ENCODE results near the gene ZNF26. TPM values are rescaled to one million over a fixed set of nuclear protein-coding genes. Genes with fewer than 3 reads are reported as not detected.
A peak's percentile ranks its signal among the peaks of the same experiment; 100 is the strongest.
"Not testable (repeated sequence)": the region's sequence is repeated elsewhere in the genome, so short reads cannot be mapped to it uniquely, and the experiment has no call there.

Gene ZNF26
- total RNA-seq, 2 donors from 2014 or later = 15.6 to 17.7 TPM

DNA sequence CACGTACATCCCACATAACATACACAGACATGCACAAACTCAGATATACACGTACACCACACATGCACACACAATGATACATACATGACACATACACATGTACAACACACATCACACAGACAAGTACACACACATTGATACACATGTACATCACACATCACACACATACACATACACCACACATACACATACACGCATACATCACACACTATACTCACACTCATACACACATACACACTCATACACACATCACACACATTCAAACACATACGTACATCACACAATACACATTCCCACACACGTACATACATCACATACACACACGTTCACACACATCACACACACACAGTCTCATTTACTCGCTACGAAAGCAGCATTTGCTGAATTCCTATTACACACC is 34.5 kb upstream of the ZNF26 start:
- no peak for ATAC-seq (replicated peaks)

DNA sequence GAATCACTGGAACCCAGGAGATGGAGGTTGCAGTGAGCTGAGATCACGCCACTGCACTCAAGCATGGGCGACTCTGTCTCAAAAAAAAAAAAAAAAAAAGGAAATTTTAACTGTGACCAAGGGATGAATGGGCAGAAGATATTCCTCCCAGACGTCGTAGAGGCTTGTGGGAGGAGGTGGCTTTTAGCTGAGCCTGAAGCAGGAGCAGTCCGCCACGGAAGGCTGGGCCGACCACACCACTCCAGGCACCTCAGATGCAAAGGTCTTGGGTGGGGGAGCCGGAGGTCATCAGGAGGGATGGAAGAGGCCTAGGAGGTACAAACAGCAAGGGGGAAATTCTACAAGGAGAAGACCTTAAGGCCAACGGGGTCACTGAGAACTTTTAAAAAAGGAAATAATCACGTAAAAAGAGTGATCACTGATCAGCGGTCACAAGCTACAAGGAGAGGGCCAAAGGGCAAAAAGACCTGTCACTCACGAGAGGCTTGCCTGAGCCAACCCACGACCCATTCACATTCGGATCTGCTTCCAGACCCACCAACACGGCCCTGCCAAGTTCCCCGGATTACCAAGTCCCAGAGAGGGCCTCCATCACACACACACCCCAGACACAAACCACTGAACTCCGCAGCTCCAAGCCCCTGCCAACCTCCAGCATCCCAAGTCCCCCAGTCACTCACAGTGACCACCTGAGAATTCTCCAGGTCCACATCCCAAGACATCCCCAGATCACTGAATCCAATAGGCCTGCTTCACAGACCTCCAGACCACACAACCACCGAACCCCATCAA is 33.6 kb upstream of the ZNF26 start:
- peaks cover 30% of the 10 kb centered on the region for H3K36me3 Mint-ChIP-seq (ENCODE audit: low read depth)
- peaks cover 11% of the 10 kb centered on the region for H3K9me3 Mint-ChIP-seq

More for the DNA sequence above, 34.5 kb upstream of the ZNF26 start:
- no peaks in the 10 kb centered on the region for H3K27me3 Mint-ChIP-seq
- H3K4me1 Mint-ChIP-seq = peaks cover 17% of the 10 kb centered on the region
- H3K36me3 Mint-ChIP-seq (ENCODE audit: low read depth) = peaks cover 33% of the 10 kb centered on the region
- no peak overlapping the region for H3K4me3 Mint-ChIP-seq
- peaks cover 11% of the 10 kb centered on the region for H3K9me3 Mint-ChIP-seq
- no peak overlapping the region for H3K27ac Mint-ChIP-seq

DNA sequence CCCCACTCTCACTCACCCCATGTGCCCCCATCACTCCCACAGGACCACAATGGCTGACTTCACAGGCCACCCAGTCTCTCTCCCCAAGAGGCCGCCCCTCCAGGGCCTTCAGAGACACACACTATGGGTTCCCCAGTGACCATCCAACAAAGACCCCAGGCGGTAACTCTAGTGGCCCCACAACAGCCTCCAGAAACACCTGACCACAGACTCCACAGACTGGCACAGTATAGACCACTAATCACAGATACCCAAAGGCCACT is 33.1 kb upstream of the ZNF26 start:
- Mint-ChIP-seq H3K36me3 (ENCODE audit: low read depth) (peaks cover 25% of the 10 kb centered on the region), H3K4me1 (peaks cover 19% of the 10 kb centered on the region), H3K4me3 (no peak overlapping the region), H3K27me3 (no peaks in the 10 kb centered on the region), H3K27ac (no peak overlapping the region), H3K9me3 (peaks cover 11% of the 10 kb centered on the region)
- no peak for ATAC-seq (replicated peaks)

More for the DNA sequence above, 33.6 kb upstream of the ZNF26 start:
- H3K4me1 Mint-ChIP-seq = peaks cover 19% of the 10 kb centered on the region
- H3K27ac Mint-ChIP-seq = no peak overlapping the region
- H3K27me3 Mint-ChIP-seq = no peaks in the 10 kb centered on the region
- ATAC-seq (replicated peaks) = no peak
- H3K4me3 Mint-ChIP-seq = no peak overlapping the region

DNA sequence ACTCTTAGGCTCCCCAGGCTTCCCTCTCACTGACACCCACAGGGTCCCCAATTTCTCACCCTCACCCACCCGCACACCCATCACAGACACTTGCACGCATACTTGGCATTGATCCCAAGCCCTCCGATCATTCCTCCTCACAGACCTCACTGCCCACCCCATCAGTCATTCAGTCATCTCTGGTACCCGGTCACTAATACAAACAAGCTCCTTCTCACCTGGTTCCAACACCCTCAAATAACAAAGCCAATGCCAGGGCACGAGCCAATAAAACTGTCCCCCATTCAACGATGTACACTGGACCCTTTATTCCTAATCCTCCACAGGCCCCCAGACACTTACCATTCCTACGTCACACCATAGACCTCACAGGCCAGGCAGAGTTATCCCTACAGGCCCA is 32.4 kb upstream of the ZNF26 start:
- H3K4me3 Mint-ChIP-seq = no peak overlapping the region
- peaks cover 19% of the 10 kb centered on the region for H3K4me1 Mint-ChIP-seq
- peaks cover 11% of the 10 kb centered on the region for H3K9me3 Mint-ChIP-seq
- H3K36me3 Mint-ChIP-seq (ENCODE audit: low read depth) = peaks cover 18% of the 10 kb centered on the region
- no peak overlapping the region for H3K27ac Mint-ChIP-seq
- no peaks in the 10 kb centered on the region for H3K27me3 Mint-ChIP-seq
- no peak for ATAC-seq (replicated peaks)

GRCh38 chr12:132954471-132955048 is 31.6 kb upstream of the ZNF26 start:
- H3K4me3 Mint-ChIP-seq = peak overlapping the region; percentile 96
- peaks cover 19% of the 10 kb centered on the region for H3K4me1 Mint-ChIP-seq
- no peaks in the 10 kb centered on the region for H3K27me3 Mint-ChIP-seq
- no peak for ATAC-seq (replicated peaks)
- peaks cover 10% of the 10 kb centered on the region for H3K36me3 Mint-ChIP-seq (ENCODE audit: low read depth)
- H3K27ac Mint-ChIP-seq = peak overlapping the region; percentile 94
- H3K9me3 Mint-ChIP-seq = peaks cover 9% of the 10 kb centered on the region

DNA sequence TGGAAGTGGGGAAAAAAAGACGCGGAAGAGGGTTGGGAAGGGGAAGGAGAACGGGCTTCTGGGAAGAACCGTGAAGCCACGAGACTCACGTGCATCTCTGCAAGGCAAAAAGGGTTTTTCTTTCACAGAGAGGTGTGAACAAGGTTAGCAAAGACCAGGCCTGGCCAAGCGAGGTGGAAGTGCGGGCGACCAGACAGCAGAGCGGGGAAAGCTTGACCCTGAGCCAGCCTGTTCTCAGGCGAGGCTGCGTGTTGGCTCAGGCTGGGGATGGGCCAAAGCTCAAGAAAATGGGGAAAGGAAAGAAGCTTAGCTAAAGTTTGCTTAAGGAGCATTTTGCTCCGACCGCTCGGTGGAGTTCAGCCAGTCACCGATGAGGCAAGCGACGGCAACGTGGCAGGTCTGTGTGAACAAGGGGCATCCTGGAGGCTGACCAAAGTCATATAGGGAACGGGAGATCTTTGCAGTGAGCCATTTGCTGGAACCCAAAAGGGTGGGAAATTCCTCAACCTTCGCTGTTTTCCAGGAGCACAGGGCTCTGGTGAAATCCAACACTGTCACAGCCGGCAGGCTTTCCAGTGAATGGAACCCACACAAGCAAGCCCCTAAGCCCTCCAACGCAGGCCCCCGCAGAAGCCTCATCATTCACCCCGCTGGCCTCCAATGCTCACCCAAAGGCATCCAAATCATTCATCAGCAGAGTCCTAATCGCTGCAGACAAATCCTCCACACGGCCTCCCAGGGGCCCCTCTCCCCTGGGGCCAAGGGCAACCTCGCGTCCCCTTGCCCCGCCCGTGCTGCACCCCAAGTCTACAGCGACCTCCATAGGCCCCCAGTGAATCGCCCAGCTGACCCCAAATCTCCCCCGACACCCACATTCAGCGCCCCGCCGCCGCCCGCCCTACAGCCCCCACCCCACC is 30.8 kb upstream of the ZNF26 start:
- no peaks in the 10 kb centered on the region for H3K27me3 Mint-ChIP-seq
- peaks cover 9% of the 10 kb centered on the region for H3K36me3 Mint-ChIP-seq (ENCODE audit: low read depth)
- peak overlapping the region; percentile 94 for H3K27ac Mint-ChIP-seq
- peaks cover 8% of the 10 kb centered on the region for H3K9me3 Mint-ChIP-seq
- peak; percentile 50 for ATAC-seq (replicated peaks)
- H3K4me1 Mint-ChIP-seq = peaks cover 19% of the 10 kb centered on the region
- H3K4me3 Mint-ChIP-seq = peak overlapping the region; percentile 96

DNA sequence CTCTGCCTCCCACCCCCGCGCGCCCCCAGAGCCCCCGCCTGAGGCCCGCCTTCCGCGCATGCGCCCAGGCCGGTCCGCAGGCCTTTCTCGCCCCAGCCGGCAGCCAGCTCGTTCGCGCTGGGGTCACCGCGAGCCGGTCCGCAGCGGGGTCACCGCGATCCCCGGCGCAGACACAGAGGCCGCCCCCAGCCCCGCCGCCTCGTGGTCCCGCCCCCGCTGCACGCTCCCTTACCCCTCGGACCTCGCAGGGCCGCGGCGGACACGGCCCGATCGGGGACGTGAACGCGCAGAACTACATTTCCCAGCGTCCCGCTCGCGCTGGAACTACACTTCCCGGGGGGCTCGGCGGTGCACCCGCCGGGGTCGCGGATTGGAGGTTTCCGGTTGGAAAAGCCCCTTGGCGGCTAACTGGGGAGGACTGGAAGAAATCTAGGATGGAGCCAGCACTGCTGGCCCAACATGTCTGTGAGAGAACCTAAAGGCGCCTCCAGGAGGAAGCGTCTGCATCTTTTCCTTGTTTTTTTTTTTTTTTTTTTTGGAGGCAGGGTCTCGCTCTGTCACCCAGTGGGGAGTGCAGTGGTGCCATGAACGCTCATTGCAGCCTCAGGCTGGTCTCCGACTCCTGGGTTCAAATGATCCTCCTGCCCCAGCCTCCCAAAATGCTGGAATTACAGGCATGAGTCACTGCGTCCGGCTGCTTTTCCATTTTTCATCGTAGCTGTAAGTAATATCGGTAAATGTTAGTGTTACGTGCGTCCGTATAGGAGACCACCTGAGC is 30.0 kb upstream of the ZNF26 start, which contains the start of gene ZNF605:
Gene ZNF605 (minus strand): TSS at position 296 of the 778 bp plus-strand sequence. CDS start 10,671 bp downstream, outside the sequence.
- peak; percentile 95 for ATAC-seq (replicated peaks)
- H3K27ac Mint-ChIP-seq = peak within 1 kb of the TSS; percentile 94
- peaks cover 9% of the 10 kb centered on the region for H3K36me3 Mint-ChIP-seq (ENCODE audit: low read depth)
- no peaks in the 10 kb centered on the region for H3K27me3 Mint-ChIP-seq
- H3K9me3 Mint-ChIP-seq = peaks cover 8% of the 10 kb centered on the region
- H3K4me1 Mint-ChIP-seq = peaks cover 19% of the 10 kb centered on the region
- H3K4me3 Mint-ChIP-seq = peak within 1 kb of the TSS; percentile 96

DNA sequence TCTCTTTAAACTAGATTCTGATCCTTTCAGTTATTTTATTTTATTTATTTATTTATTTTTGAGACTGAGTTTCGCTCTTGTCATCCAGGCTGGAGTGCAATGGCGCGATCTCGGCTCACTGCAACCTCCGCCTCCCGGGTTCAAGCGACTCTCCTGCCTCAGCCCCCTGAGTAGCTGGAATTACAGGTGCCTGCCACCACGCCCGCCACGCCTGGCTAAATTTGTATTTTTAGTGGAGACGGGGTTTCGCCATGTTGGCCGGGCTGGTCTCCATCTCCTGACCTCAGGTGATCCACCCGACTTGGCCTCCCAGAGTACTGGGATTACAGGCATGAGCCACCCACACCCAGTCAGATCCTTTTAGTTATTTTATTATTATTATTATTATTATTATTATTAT is 24.4 kb upstream of the ZNF26 start:
- not testable (repeated sequence) for H3K4me3 Mint-ChIP-seq; ATAC-seq (replicated peaks)

DNA sequence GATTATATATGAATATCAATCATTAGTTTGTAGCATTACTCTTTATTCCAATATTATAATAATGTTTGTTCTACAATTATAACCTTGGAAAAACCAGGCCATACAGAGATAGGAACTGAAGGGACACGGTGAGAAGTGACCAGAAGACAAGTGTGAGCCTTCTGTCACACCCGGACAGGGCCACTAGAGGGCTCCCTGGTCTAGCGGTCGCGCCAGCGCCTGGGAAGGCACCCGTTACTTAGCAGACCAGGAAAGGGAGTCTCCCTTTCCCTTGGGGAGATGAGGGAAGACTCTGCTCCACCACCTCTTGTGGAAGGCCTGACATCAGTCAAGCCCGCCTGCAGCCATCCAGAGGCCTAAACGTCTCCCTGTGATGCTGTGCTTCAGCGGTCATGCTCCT is 22.2 kb upstream of the ZNF26 start:
- H3K27ac Mint-ChIP-seq; H3K36me3 Mint-ChIP-seq (ENCODE audit: low read depth); H3K4me3 Mint-ChIP-seq; H3K4me1 Mint-ChIP-seq; H3K27me3 Mint-ChIP-seq; ATAC-seq (replicated peaks); H3K9me3 Mint-ChIP-seq: not testable (repeated sequence)

More for the DNA sequence above, 24.4 kb upstream of the ZNF26 start:
- H3K4me1 Mint-ChIP-seq; H3K27ac Mint-ChIP-seq; H3K9me3 Mint-ChIP-seq; H3K36me3 Mint-ChIP-seq (ENCODE audit: low read depth); H3K27me3 Mint-ChIP-seq: not testable (repeated sequence)

GRCh38 chr12:132965796-132966195 is 20.4 kb upstream of the ZNF26 start:
- no peaks in the 10 kb centered on the region for H3K27me3 Mint-ChIP-seq
- no peaks in the 10 kb centered on the region for H3K9me3 Mint-ChIP-seq
- no peak overlapping the region for H3K27ac Mint-ChIP-seq
- no peaks in the 10 kb centered on the region for H3K4me1 Mint-ChIP-seq
- no peaks in the 10 kb centered on the region for H3K36me3 Mint-ChIP-seq (ENCODE audit: low read depth)
- no peak overlapping the region for H3K4me3 Mint-ChIP-seq
- no peak for ATAC-seq (replicated peaks)

GRCh38 chr12:132966676-132967415 is 19.3 kb upstream of the ZNF26 start:
- H3K9me3 Mint-ChIP-seq = no peaks in the 10 kb centered on the region
- no peaks in the 10 kb centered on the region for H3K27me3 Mint-ChIP-seq
- no peak overlapping the region for H3K27ac Mint-ChIP-seq
- ATAC-seq (replicated peaks) = no peak
- no peak overlapping the region for H3K4me3 Mint-ChIP-seq
- no peaks in the 10 kb centered on the region for H3K4me1 Mint-ChIP-seq
- H3K36me3 Mint-ChIP-seq (ENCODE audit: low read depth) = no peaks in the 10 kb centered on the region

- Mint-ChIP-seq H3K36me3 (ENCODE audit: low read depth) (no peaks in the 10 kb centered on the region), H3K27me3 (no peaks in the 10 kb centered on the region), H3K27ac (no peak overlapping the region), H3K9me3 (no peaks in the 10 kb centered on the region), H3K4me1 (no peaks in the 10 kb centered on the region), H3K4me3 (no peak overlapping the region)
- ATAC-seq (replicated peaks) = no peak
Observed at GRCh38 chr12:132967736-132968135, 18.4 kb upstream of the ZNF26 start.

DNA sequence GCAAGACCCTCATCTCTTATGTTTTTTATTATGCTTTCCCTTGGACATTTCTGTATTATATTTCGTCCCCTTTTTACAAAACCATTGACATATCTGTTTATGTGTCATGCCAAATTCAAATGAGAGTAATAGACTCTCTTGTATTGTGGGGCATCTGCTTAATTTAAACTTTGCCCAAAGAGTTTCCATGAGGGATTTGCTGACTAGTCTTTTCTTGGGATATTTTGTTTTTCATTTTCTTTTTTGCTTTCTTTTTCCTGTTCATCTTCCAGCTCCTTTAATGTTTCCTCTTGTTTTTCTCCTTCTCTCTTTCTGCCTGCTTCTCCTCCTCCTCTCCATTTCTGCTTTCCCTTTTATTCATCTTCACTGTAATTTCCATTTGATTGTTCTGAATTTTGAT is 13.8 kb upstream of the ZNF26 start:
- Mint-ChIP-seq H3K9me3 (peaks cover 11% of the 10 kb centered on the region), H3K36me3 (ENCODE audit: low read depth) (no peaks in the 10 kb centered on the region), H3K4me3 (no peak overlapping the region), H3K27me3 (peaks cover 8% of the 10 kb centered on the region), H3K27ac (no peak overlapping the region), H3K4me1 (no peaks in the 10 kb centered on the region)
- no peak for ATAC-seq (replicated peaks)
